Activated CD8-positive, alpha-beta T cell treated with anti-CD3 and anti-CD28 coated beads, Interleukin-2, amount 10 ng/mL, durations not matched to agents 7 days and 5 days (primary cell): ENCODE measurements around the gene TIMM22. TPM values are rescaled to one million over a fixed set of nuclear protein-coding genes. Genes with fewer than 3 reads are reported as not detected.
A peak's percentile ranks its signal among the peaks of the same experiment; 100 is the strongest.
"Not testable (repeated sequence)": the region's sequence is repeated elsewhere in the genome, so short reads cannot be mapped to it uniquely, and the experiment has no call there.

Experiments used
- ATAC-seq: fragments of 150-1000 bp; cut with Tn5 transposase; one replicate; pipeline ENCODE4 v1.10.0; 2021; ENCODE audit warnings: moderate library complexity
- CTCF ChIA-PET: fragments of 350-600 bp; sonication (Branson Sonifier 250); formaldehyde crosslinking; loops from one replicate; lab custom pipeline; 2021; ENCODE audit warnings: antibody characterized with exemption; lab: Charles Lee
- POLR2A ChIA-PET: fragments of 350-600 bp; sonication (Branson Sonifier 250); formaldehyde crosslinking; loops from one replicate; lab custom pipeline; 2021; ENCODE audit warnings: antibody characterized with exemption; lab: Charles Lee
- DNase-seq: peaks from one replicate; pipeline ENCODE4 v3.0.0-alpha.2; 2020
- H3K27ac Mint-ChIP-seq: one replicate; pipeline ENCODE4 v1.8.0; 2021; ENCODE audit warnings: mild to moderate bottlenecking, mixed read lengths
- H3K27me3 Mint-ChIP-seq: one replicate; pipeline ENCODE4 v1.8.0; 2021; ENCODE audit warnings: low read depth, mixed read lengths
- H3K36me3 Mint-ChIP-seq: one replicate; pipeline ENCODE4 v1.8.0; 2021; ENCODE audit warnings: low read depth, mixed read lengths
- H3K4me1 Mint-ChIP-seq: one replicate; pipeline ENCODE4 v1.8.0; 2021; ENCODE audit warnings: low read depth, mixed read lengths
- H3K4me3 Mint-ChIP-seq: one replicate; pipeline ENCODE4 v1.8.0; 2021; ENCODE audit warnings: mild to moderate bottlenecking, mixed read lengths
- H3K9me3 Mint-ChIP-seq: one replicate; pipeline ENCODE4 v1.8.0; 2022; ENCODE audit warnings: mixed read lengths; ENCODE audit not compliant: insufficient read depth
- total RNA-seq, 2 experiments: library from RNA; stranded (reverse); gene quantifications; one replicate each; pipeline ENCODE4 v1.2.3, GENCODE V29; 2021

The TIMM22 gene
- total RNA-seq, result 10 to 100 TPM; 10.0 to 10.4 TPM

- ChIA-PET CTCF (interaction anchor here (0.6 to 4.7 kb wide), 25 partner anchors 11 to 609 kb away, joined by 3 to 47 read pairs (median 4); partner anchors contain the start of genes GLOD4, MRM3 and NXN), POLR2A (interaction anchor here (0.6 to 1.9 kb wide), 8 partner anchors 10 to 282 kb away, joined by 3 to 9 read pairs (median 4); partner anchors contain the start of genes GLOD4, MRM3 and VPS53)
- peak within 1 kb of the TSS; percentile 95 for H3K27ac Mint-ChIP-seq
- peaks cover 23% of the 10 kb centered on the region for H3K4me1 Mint-ChIP-seq
- DNase-seq, result peak; percentile 95
- peak; percentile 98 for ATAC-seq
- H3K9me3 Mint-ChIP-seq, result peaks cover 11% of the 10 kb centered on the region
- H3K36me3 Mint-ChIP-seq, result peaks cover 23% of the 10 kb centered on the region
- H3K4me3 Mint-ChIP-seq, result peak within 1 kb of the TSS; percentile 89
- H3K27me3 Mint-ChIP-seq, result no peaks in the 10 kb centered on the region
These were observed at the start of gene TIMM22 for GRCh38 chr17:996554-997344. Gene TIMM22 (plus strand): TSS chr17:997129. CDS start chr17:997143, 14 bp downstream.

DNA sequence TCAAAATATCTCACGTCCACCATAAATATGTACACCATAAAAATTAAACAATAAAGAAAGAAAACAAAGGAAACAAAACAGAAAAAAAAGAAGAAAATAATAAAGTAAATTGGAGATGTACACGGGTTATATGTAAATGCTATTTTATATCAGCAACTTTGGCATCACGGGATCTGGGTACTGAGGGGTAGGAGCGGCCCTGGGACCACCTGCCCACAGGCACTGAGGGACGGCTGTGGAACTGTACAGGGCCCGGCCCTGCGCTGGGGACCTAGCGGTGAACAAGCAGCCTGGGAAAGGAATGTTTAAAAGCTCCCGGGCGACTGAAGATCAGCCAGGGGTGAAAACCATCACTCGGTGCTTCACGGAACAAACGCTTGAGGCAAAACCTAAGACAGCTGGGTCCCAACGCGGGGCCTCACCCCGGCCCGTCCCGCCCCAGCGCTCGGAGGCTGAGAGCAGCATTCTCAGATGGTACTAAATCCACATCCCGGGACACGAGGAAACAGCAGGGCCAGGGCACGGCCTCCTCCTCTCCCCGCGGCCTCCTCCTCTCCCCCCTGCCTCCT is 48.6 kb upstream of the TIMM22 start:
- CTCF ChIA-PET, result no interaction called here
- no peak overlapping the region for H3K4me3 Mint-ChIP-seq
- POLR2A ChIA-PET, result no interaction called here
- H3K4me1 Mint-ChIP-seq, result no peaks in the 10 kb centered on the region
- no peaks in the 10 kb centered on the region for H3K36me3 Mint-ChIP-seq
- H3K27me3 Mint-ChIP-seq, result peaks cover 7% of the 10 kb centered on the region
- DNase-seq (no peak), ATAC-seq (no peak)
- H3K27ac Mint-ChIP-seq, result no peak overlapping the region
- no peaks in the 10 kb centered on the region for H3K9me3 Mint-ChIP-seq

GRCh38 chr17:949623-950303 is 47.2 kb upstream of the TIMM22 start:
- ATAC-seq (no peak), DNase-seq (no peak)
- Mint-ChIP-seq H3K27me3 (peaks cover 7% of the 10 kb centered on the region), H3K4me3 (no peak overlapping the region), H3K4me1 (no peaks in the 10 kb centered on the region), H3K27ac (no peak overlapping the region), H3K9me3 (no peaks in the 10 kb centered on the region), H3K36me3 (no peaks in the 10 kb centered on the region)
- POLR2A ChIA-PET, result no interaction called here
- CTCF ChIA-PET, result no interaction called here

GRCh38 chr17:951325-952132 is 45.4 kb upstream of the TIMM22 start:
- H3K27me3 Mint-ChIP-seq, result peaks cover 7% of the 10 kb centered on the region
- POLR2A ChIA-PET, result interaction anchor here (0.7 kb wide), 1 partner anchor 12 kb away, joined by 3 read pairs; no protein-coding TSS in a partner anchor
- CTCF ChIA-PET, result no interaction called here
- ATAC-seq (no peak), DNase-seq (no peak)
- H3K9me3 Mint-ChIP-seq, result no peaks in the 10 kb centered on the region
- no peaks in the 10 kb centered on the region for H3K4me1 Mint-ChIP-seq
- no peak overlapping the region for H3K4me3 Mint-ChIP-seq
- no peak overlapping the region for H3K27ac Mint-ChIP-seq
- H3K36me3 Mint-ChIP-seq, result no peaks in the 10 kb centered on the region

GRCh38 chr17:952592-952991 is 44.3 kb upstream of the TIMM22 start:
- CTCF ChIA-PET, H3K27me3 Mint-ChIP-seq, H3K9me3 Mint-ChIP-seq, DNase-seq, H3K4me3 Mint-ChIP-seq, H3K27ac Mint-ChIP-seq, H3K4me1 Mint-ChIP-seq, POLR2A ChIA-PET, ATAC-seq, H3K36me3 Mint-ChIP-seq: not testable (repeated sequence)

DNA sequence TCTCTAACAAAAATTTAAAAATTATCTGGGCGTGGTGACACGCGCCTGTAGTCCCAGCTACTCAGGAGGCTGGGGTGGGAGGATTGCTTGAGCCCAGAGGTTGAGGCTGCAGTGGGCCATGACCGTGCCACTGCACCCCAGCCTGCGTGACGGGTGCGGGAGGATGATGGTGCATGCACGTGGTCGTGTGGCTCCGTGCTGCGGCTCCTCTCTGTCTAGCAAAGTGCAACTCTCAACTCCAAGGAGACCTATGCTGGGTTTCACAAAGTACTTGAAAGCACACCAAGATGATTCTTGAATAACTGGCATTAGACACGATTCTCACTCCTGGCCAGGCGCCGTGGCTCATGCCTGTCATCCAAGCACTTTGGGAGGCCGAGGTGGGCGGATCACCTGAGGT is 43.2 kb upstream of the TIMM22 start:
- Mint-ChIP-seq H3K9me3 (no peaks in the 10 kb centered on the region), H3K27me3 (peaks cover 7% of the 10 kb centered on the region), H3K4me3 (no peak overlapping the region), H3K27ac (no peak overlapping the region), H3K36me3 (no peaks in the 10 kb centered on the region), H3K4me1 (no peaks in the 10 kb centered on the region)
- POLR2A ChIA-PET, result no interaction called here
- ATAC-seq (no peak), DNase-seq (no peak)
- CTCF ChIA-PET, result no interaction called here

DNA sequence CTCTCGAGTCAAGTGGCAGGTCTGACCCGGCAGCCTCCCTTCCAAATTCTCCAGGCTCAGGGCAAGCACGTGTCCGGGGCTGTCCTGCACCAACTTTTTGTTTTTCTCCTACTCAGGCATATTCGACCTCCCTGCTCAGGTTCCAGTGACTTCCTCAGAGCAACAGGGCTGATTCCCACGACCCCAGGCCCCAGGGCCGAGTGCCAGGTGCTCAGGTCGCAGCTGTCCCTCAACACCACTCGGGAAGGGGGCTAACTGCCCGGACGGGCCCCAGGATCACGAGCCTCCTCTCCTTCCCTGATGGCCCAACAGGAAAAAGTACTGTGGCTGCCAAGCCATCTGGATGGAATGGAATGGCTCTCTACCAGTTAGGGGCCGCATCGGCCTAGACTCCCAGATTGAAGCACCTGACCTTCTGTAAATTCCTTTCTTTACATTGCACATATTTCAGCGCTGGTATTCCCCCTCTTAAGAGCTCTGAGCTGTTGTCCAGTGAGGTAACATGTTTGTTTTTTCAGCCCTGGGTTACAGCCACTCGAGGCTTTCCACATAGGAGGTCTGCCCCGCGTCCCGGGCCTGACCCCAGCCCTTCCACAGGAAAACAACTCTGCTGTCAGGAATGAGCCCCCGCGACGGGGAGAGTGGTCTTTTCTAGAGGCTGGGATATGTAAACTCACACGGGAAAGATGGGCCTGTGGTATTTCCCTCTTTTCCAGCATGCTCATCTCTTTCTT is 42.3 kb upstream of the TIMM22 start:
- no peaks in the 10 kb centered on the region for H3K36me3 Mint-ChIP-seq
- ATAC-seq (no peak), DNase-seq (no peak)
- ChIA-PET POLR2A (no interaction called here), CTCF (no interaction called here)
- H3K9me3 Mint-ChIP-seq, result no peaks in the 10 kb centered on the region
- H3K4me3 Mint-ChIP-seq, result no peak overlapping the region
- H3K27ac Mint-ChIP-seq, result no peak overlapping the region
- H3K27me3 Mint-ChIP-seq, result peaks cover 7% of the 10 kb centered on the region
- no peaks in the 10 kb centered on the region for H3K4me1 Mint-ChIP-seq

GRCh38 chr17:956905-957304 is 40.0 kb upstream of the TIMM22 start:
- no peak overlapping the region for H3K27ac Mint-ChIP-seq
- DNase-seq (no peak), ATAC-seq (no peak)
- no peaks in the 10 kb centered on the region for H3K4me1 Mint-ChIP-seq
- no peak overlapping the region for H3K4me3 Mint-ChIP-seq
- no peaks in the 10 kb centered on the region for H3K36me3 Mint-ChIP-seq
- H3K27me3 Mint-ChIP-seq, result peaks cover 3% of the 10 kb centered on the region
- no peaks in the 10 kb centered on the region for H3K9me3 Mint-ChIP-seq
- POLR2A ChIA-PET, result no interaction called here
- CTCF ChIA-PET, result no interaction called here

GRCh38 chr17:957856-958421 is 39.0 kb upstream of the TIMM22 start:
- DNase-seq (no peak), ATAC-seq (no peak)
- Mint-ChIP-seq H3K9me3 (no peaks in the 10 kb centered on the region), H3K4me3 (no peak overlapping the region), H3K27ac (no peak overlapping the region), H3K27me3 (peaks cover 6% of the 10 kb centered on the region), H3K4me1 (no peaks in the 10 kb centered on the region), H3K36me3 (no peaks in the 10 kb centered on the region)
- CTCF ChIA-PET, result no interaction called here
- POLR2A ChIA-PET, result no interaction called here

DNA sequence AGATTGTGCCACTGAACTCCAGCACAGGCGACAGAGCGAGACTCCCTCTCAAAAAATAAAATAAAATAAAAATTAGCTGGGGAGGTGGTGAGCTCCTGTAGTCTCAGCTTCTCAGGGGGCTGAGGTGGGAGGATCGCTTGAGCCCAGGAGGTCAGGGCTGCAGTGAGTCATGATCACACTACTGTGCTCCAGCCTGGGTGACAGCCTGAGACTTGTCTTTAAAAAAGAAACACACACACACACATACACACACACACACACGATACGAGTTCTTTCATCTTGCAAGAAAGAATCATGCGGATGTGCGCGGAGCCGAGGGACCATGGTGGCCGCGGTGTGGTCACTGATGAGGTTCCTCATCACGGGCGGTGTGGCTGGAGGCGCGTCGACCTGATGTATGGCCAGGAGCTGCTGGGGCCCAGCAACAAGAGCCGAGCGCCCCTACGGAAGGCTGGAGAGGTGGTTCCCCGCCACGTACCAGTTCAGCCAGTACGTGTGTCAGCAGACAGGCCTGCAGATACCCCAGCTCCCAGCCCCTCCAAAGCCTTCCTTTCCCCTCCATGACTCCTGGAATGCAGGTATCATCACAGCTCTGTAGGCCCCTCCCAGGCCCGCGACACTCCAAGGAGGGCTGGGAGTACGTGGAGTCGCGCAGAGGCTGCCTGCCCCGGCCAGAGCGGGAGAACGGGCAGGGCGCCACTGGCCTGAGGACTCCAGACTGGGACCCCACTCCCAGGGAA is 38.0 kb upstream of the TIMM22 start:
- Mint-ChIP-seq H3K27ac (no peak overlapping the region), H3K4me3 (no peak overlapping the region), H3K4me1 (no peaks in the 10 kb centered on the region), H3K9me3 (no peaks in the 10 kb centered on the region), H3K36me3 (no peaks in the 10 kb centered on the region), H3K27me3 (peaks cover 6% of the 10 kb centered on the region)
- DNase-seq, result no peak
- no peak for ATAC-seq
- ChIA-PET CTCF (interaction anchor here (0.7 kb wide), 1 partner anchor 121 kb away, joined by 3 read pairs; no protein-coding TSS in a partner anchor), POLR2A (no interaction called here)
